Gastrocnemius medialis (tissue), 4 donors: ENCODE results near the gene TMEM253.

Experiments
- CTCF ChIP-seq, 5 experiments: fragments of 450-650 bp in 3 of 5; fragments of 200-600 bp in 2 of 5; sonication (generic) in 2 of 5; IDR thresholded peaks in 4 of 5; conservative IDR thresholded peaks in 1 of 5; 1 replicate in 4 of 5; 2 replicates in 1 of 5; pipeline ENCODE4 v1.5.1; 2016 to 2019; ENCODE audit warnings: antibody characterized with exemption in 5 of 5, mild to moderate bottlenecking in 3 of 5, moderate library complexity in 3 of 5
- POLR2A ChIP-seq, 2 donors: fragments of 450-650 bp; IDR thresholded peaks; one replicate each; pipeline ENCODE4 v1.6.1; 2017; ENCODE audit warnings: antibody characterized with exemption in 2 of 2, mild to moderate bottlenecking in 2 of 2, moderate library complexity in 2 of 2

- TF ChIP-seq CTCF (IDR thresholded peaks at IDR 0.05 in 4 of 5, conservative IDR thresholded peaks at IDR 0.05 in 1 of 5): no peak
- TF ChIP-seq POLR2A (IDR thresholded peaks at IDR 0.05): no peak
These were observed 7.8 kb upstream of the TMEM253 start for GRCh38 chr14:21093018-21093417.
